ENCODE measurements around the gene PGGHG.

PGGHG gene

DNA sequence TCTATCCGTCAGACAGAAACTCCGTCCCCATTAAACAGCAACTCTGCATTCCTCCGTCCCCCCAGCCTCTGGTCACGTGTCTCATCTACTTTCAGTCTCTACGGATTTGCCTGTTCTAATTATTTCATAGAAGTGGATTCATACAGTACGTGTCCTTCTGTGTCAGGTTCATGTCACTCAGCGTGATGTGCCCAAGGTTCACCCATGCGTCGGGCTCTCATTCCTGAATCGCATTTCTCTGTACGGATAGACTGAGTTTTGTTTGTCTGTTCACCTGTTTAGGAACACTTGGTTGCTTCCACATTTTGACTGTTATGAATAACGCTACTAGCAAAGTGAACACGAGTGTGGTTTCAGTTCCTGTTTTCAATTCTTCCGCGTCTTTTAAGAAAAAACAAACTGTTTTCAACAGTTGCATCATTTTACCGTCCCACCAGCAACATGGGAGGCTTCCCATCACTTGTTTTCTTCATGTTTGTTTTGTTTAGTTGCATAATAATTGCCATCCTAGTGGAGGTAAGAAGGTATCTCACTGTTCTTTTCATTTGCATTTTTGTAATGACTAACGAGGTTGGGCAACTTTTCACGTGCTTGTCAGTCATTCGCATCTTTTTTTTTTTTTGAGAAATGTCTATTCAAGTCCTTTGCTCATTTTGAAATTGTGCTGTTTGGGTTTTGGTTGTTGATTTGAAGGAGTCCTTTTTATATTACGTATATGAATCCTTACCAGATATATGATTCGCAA is 19.6 kb upstream of the PGGHG start:
- Histone ChIP-seq H3K36me3 (ENCODE audit: control insufficient read depth, insufficient read depth, low read length) (no peaks in the 10 kb centered on the region), H3K9ac (ENCODE audit: low read length) (no peak overlapping the region), H3K4me3 (ENCODE audit: low read depth, low read length) (peak overlapping the region; percentile 2; the same call in 1 of the 2 replicates), H3K27ac (ENCODE audit: low read depth, low read length) (no peak overlapping the region), H3K27me3 (ENCODE audit: control insufficient read depth, insufficient read depth, low read length) (no peaks in the 10 kb centered on the region), H3K9me3 (ENCODE audit: control insufficient read depth, insufficient read depth, low read depth, low read length) (peaks cover 9% of the 10 kb centered on the region; the same call in 1 of the 2 replicates), H3K4me1 (ENCODE audit: control insufficient read depth, insufficient read depth, low read length) (peaks cover 11% of the 10 kb centered on the region; the same call in 1 of the 2 replicates)

DNA sequence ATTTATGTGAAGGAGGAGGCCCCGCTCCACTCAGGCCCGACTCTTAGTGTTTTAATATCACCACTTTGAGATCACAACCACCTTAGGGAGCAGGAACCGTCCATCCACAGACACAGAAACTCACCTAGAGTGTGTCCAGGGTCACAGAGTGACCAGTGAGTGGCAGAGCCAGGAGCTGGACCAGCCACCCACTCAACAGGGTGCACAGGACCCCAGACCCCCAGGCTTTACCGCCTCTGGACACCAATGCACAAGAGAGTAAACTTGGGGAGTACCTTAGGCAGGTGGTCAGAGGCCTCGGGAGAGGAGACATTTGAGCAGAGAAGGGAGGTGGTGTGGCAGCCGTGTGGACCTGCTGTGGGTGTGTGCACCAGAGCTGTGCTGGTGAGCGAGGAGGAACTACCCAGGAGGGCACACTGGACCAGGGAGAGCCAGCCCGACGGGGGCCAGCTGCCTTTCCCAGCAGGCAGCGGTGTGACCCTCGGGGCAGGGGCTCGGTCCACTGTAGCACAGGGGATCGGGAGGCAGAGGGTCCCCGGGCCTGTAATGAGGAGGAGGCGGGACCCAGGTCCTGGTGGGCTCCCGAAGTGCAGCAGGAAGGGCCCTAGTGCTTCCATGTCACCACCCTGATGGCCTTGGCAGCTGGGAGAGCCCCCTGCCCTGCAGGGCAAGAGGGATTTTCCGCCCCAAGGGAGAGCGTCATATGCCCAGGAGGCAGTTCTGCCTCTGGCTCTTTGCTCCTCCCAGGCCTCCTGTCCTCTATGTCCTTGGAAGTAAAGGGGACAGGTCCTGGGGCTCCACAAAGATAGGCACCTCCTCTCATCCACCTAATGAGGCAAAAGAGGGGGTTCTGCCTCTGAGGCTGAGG is 18.2 kb upstream of the PGGHG start:
- no peaks in the 10 kb centered on the region for H3K27me3 ChIP-seq (ENCODE audit: control insufficient read depth, insufficient read depth, low read length)
- H3K9ac ChIP-seq (ENCODE audit: low read length): no peak overlapping the region
- H3K9me3 ChIP-seq (ENCODE audit: control insufficient read depth, insufficient read depth, low read depth, low read length): peaks cover 9% of the 10 kb centered on the region; the same call in 1 of the 2 replicates
- H3K27ac ChIP-seq (ENCODE audit: low read depth, low read length): no peak overlapping the region
- H3K4me1 ChIP-seq (ENCODE audit: control insufficient read depth, insufficient read depth, low read length): peaks cover 11% of the 10 kb centered on the region; the same call in 1 of the 2 replicates
- H3K36me3 ChIP-seq (ENCODE audit: control insufficient read depth, insufficient read depth, low read length): no peaks in the 10 kb centered on the region
- H3K4me3 ChIP-seq (ENCODE audit: low read depth, low read length): no peak overlapping the region

DNA sequence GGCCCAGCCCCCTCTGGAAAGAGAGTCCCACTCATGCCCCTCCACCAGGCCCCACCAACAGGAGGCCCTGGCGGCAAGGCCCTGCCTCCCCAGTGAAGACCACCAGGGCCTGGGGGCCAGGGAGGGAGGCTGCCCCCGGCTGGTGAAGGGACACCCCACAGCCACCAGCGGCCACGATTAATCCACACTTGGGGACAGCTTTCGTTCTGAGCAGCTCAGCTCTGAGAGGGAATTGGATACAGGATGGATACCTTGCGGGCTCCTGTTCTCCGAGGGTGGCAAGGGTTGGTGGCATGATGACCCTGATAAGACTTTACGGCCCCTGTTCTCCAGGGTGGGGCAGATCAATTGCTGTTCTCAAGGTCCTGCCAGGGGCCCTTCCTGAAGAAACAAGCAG is 17.6 kb upstream of the PGGHG start:
- H3K36me3 ChIP-seq (ENCODE audit: control insufficient read depth, insufficient read depth, low read length): no peaks in the 10 kb centered on the region
- H3K9ac ChIP-seq (ENCODE audit: low read length): no peak overlapping the region
- no peak overlapping the region for H3K4me3 ChIP-seq (ENCODE audit: low read depth, low read length)
- H3K27ac ChIP-seq (ENCODE audit: low read depth, low read length): no peak overlapping the region
- H3K9me3 ChIP-seq (ENCODE audit: control insufficient read depth, insufficient read depth, low read depth, low read length): peaks cover 5% of the 10 kb centered on the region; the same call in 1 of the 2 replicates
- H3K4me1 ChIP-seq (ENCODE audit: control insufficient read depth, insufficient read depth, low read length): peaks cover 11% of the 10 kb centered on the region; the same call in 1 of the 2 replicates
- no peaks in the 10 kb centered on the region for H3K27me3 ChIP-seq (ENCODE audit: control insufficient read depth, insufficient read depth, low read length)

DNA sequence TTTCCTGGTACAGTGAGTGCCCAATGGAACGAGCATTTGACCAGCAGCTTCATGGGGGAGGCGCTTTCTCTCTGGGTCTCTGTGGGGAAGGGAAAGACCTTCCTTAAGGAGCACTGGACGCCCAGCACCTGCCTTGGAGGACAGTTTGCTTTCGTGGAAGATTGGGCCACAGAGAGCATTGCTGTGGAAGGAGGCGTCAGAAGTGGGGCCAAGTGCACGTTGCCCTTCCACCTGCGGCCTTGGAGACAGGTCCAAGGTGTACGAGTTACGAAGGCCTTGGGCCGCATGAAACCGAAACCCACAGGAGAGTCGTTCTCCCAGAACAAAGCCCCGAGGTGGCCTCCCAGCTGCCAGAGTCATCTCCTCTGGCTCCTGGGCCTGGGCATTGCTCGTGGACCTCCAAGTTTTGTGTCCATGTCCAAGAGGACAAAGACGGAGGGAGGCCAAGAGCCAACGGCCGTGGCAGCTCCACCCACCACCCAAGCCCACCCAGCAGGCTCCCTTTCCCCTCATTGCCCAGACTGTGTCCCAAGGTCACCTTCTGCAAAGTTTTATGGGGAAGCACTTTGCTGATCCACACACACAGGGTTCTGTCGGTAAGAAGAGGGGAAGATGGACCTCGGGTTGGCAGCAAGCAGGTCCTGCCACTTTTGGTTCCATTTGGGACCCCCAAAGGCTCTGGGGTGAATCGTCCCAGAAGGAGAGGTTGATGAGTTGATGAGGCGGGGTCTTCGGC is 16.6 kb upstream of the PGGHG start:
- Histone ChIP-seq H3K4me3 (ENCODE audit: low read depth, low read length) (no peak overlapping the region), H3K36me3 (ENCODE audit: control insufficient read depth, insufficient read depth, low read length) (no peaks in the 10 kb centered on the region), H3K27me3 (ENCODE audit: control insufficient read depth, insufficient read depth, low read length) (no peaks in the 10 kb centered on the region), H3K4me1 (ENCODE audit: control insufficient read depth, insufficient read depth, low read length) (peaks cover 11% of the 10 kb centered on the region; the same call in 1 of the 2 replicates), H3K27ac (ENCODE audit: low read depth, low read length) (no peak overlapping the region), H3K9me3 (ENCODE audit: control insufficient read depth, insufficient read depth, low read depth, low read length) (no peaks in the 10 kb centered on the region), H3K9ac (ENCODE audit: low read length) (no peak overlapping the region)

DNA sequence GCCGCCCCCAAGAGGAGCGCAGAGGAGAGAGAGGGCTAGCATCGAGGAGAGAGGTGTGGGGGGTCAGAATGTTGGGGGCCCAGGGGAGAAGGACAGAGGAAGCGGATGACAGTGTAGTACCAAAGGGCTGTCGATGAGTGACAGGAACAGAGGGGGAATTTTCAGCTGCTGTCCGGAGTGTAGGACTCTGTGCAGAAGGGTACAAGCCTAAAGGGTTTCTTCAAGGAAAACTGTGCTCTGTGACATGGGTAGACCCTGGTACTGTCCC is 16.1 kb upstream of the PGGHG start:
- Histone ChIP-seq H3K27ac (ENCODE audit: low read depth, low read length) (no peak overlapping the region), H3K4me1 (ENCODE audit: control insufficient read depth, insufficient read depth, low read length) (peaks cover 6% of the 10 kb centered on the region; the same call in 1 of the 2 replicates), H3K27me3 (ENCODE audit: control insufficient read depth, insufficient read depth, low read length) (peaks cover 4% of the 10 kb centered on the region), H3K36me3 (ENCODE audit: control insufficient read depth, insufficient read depth, low read length) (no peaks in the 10 kb centered on the region), H3K9me3 (ENCODE audit: control insufficient read depth, insufficient read depth, low read depth, low read length) (no peaks in the 10 kb centered on the region), H3K4me3 (ENCODE audit: low read depth, low read length) (no peak overlapping the region), H3K9ac (ENCODE audit: low read length) (no peak overlapping the region)

DNA sequence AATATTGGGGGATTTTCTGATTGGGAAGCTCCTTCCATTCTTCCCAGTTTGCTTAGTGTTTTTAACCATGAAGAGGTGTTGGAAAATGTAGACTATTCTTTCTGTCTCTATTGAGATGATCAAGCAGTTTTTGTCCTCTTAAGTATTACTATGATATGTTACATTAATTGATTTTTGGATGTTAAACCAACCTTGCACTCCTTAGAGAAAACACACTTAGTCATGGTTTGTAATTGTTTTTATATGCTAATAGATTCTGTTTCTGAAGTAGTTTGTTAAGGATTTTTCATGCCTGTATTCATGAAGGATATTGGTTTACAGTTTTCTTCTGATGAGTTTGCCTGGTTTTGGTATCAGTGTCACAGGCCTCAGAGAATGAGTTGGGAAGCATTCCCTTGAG is 12.7 kb upstream of the PGGHG start:
- Histone ChIP-seq H3K36me3 (ENCODE audit: control insufficient read depth, insufficient read depth, low read length) (no peaks in the 10 kb centered on the region), H3K9me3 (ENCODE audit: control insufficient read depth, insufficient read depth, low read depth, low read length) (no peaks in the 10 kb centered on the region), H3K27ac (ENCODE audit: low read depth, low read length) (no peak overlapping the region), H3K4me3 (ENCODE audit: low read depth, low read length) (no peak overlapping the region), H3K4me1 (ENCODE audit: control insufficient read depth, insufficient read depth, low read length) (no peaks in the 10 kb centered on the region), H3K9ac (ENCODE audit: low read length) (no peak overlapping the region), H3K27me3 (ENCODE audit: control insufficient read depth, insufficient read depth, low read length) (peaks cover 38% of the 10 kb centered on the region)

DNA sequence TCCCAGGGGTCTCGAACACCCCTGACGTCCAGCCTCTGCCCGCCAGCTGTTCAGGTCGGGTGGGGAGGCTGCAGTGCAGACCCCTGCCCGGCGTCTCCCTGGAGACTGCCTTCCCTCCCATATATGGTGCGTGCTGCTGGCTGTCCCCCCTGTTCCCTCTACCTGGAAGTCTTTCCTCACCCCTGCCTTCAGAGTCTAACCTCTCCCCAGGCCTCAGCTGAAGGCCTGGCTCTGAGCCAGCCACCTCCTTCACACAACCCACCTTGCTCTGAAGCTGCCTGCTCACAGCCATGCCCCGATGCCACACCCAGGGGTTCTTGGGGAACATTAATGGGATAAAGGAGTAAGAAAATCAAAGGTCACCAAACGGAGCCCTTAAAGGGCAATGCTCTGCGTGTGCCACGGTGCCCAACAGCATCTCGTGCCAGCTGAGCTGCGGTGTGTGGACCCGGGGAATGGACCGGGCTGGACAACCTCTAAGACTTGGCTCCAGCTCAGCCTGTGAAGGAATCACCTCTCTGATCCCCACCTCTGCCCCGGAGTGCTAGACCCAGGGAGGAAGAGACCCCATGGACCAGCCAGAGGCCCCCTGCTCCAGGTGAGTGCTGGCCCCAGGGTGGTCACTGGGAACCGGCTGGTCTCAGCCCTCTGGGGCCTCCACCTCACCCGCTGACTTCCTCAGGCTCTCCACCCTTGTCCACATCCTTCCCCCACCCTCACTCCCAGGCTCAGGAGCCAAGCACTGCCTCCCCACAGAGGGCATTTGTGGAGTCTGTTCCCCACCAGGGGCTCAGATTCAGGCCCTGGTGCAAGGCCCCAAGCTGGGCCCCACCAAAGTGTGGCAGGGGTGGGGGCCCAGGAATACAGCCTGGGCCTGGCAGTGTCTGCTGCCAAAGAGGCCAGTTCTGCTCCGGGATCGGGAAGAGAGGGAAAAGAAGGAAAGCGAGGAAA is 10.7 kb upstream of the PGGHG start, which contains the start of gene NLRP6:
NLRP6 (plus strand) TSS at position 407 of the 951 bp plus-strand sequence; CDS start at position 570, 163 bp downstream.
- peak within 1 kb of the TSS; percentile 46; the same call in 1 of the 2 replicates for H3K4me3 ChIP-seq (ENCODE audit: low read depth, low read length)
- peaks cover 56% of the 10 kb centered on the region for H3K27me3 ChIP-seq (ENCODE audit: control insufficient read depth, insufficient read depth, low read length)
- H3K27ac ChIP-seq (ENCODE audit: low read depth, low read length): no peak within 1 kb of the TSS
- H3K4me1 ChIP-seq (ENCODE audit: control insufficient read depth, insufficient read depth, low read length): no peaks in the 10 kb centered on the region
- H3K36me3 ChIP-seq (ENCODE audit: control insufficient read depth, insufficient read depth, low read length): no peaks in the 10 kb centered on the region
- H3K9me3 ChIP-seq (ENCODE audit: control insufficient read depth, insufficient read depth, low read depth, low read length): no peaks in the 10 kb centered on the region
- H3K9ac ChIP-seq (ENCODE audit: low read length): no peak within 1 kb of the TSS

DNA sequence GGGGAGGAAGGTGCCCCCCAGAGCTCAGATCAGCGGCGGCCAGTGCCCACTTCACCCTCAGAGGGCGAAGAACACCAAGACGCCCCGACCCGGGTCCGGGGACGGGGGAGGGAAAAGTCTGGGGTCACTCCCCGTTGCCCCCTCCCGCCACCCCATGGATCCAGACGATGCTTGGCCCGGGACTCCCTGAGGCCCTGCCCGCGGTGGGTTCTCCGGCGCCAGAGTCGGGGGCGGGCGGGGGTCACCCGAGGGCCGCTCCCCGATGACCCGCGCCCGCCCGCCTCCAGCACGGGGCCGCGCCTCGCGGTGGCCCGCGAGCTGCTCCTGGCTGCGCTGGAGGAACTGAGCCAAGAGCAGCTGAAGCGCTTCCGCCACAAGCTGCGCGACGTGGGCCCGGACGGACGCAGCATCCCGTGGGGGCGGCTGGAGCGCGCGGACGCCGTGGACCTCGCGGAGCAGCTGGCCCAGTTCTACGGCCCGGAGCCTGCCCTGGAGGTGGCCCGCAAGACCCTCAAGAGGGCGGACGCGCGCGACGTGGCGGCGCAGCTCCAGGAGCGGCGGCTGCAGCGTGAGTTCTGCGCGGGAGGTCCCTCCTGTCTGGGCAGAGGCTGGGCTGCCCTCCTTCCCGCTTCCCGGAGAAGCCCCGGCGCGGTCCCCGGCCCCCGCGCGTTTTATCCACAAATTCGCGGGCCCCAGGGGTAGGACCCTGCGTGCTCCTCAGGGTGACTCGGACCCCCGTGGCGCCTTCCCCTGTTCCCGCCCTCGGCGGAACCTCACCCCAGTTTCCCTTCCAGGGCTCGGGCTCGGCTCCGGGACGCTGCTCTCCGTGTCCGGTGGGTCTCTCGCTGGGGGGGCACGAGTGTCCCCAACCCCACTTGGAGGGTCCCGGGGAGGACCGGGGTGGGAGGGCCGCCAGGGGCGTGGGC is 9.6 kb upstream of the PGGHG start:
- no peak overlapping the region for H3K27ac ChIP-seq (ENCODE audit: low read depth, low read length)
- H3K9ac ChIP-seq (ENCODE audit: low read length): no peak overlapping the region
- H3K4me3 ChIP-seq (ENCODE audit: low read depth, low read length): peak overlapping the region; percentile 46; the same call in 1 of the 2 replicates
- peaks cover 56% of the 10 kb centered on the region for H3K27me3 ChIP-seq (ENCODE audit: control insufficient read depth, insufficient read depth, low read length)
- H3K36me3 ChIP-seq (ENCODE audit: control insufficient read depth, insufficient read depth, low read length): no peaks in the 10 kb centered on the region
- peaks cover 5% of the 10 kb centered on the region for H3K4me1 ChIP-seq (ENCODE audit: control insufficient read depth, insufficient read depth, low read length)
- no peaks in the 10 kb centered on the region for H3K9me3 ChIP-seq (ENCODE audit: control insufficient read depth, insufficient read depth, low read depth, low read length)

DNA sequence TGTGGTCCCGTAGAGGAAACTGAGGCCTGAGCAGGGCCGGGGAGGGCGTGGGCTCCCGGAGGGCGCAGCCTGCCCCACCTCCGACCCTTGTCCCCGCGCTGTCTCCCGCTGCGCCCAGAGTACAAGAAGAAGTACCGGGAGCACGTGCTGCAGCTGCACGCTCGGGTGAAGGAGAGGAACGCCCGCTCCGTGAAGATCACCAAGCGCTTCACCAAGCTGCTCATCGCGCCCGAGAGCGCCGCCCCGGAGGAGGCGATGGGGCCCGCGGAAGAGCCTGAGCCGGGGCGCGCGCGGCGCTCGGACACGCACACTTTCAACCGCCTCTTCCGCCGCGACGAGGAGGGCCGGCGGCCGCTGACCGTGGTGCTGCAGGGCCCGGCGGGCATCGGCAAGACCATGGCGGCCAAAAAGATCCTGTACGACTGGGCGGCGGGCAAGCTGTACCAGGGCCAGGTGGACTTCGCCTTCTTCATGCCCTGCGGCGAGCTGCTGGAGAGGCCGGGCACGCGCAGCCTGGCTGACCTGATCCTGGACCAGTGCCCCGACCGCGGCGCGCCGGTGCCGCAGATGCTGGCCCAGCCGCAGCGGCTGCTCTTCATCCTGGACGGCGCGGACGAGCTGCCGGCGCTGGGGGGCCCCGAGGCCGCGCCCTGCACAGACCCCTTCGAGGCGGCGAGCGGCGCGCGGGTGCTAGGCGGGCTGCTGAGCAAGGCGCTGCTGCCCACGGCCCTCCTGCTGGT is 8.8 kb upstream of the PGGHG start:
- peaks cover 56% of the 10 kb centered on the region for H3K27me3 ChIP-seq (ENCODE audit: control insufficient read depth, insufficient read depth, low read length)
- no peak overlapping the region for H3K9ac ChIP-seq (ENCODE audit: low read length)
- no peaks in the 10 kb centered on the region for H3K36me3 ChIP-seq (ENCODE audit: control insufficient read depth, insufficient read depth, low read length)
- peak overlapping the region; percentile 46; the same call in 1 of the 2 replicates for H3K4me3 ChIP-seq (ENCODE audit: low read depth, low read length)
- no peaks in the 10 kb centered on the region for H3K9me3 ChIP-seq (ENCODE audit: control insufficient read depth, insufficient read depth, low read depth, low read length)
- no peak overlapping the region for H3K27ac ChIP-seq (ENCODE audit: low read depth, low read length)
- H3K4me1 ChIP-seq (ENCODE audit: control insufficient read depth, insufficient read depth, low read length): peaks cover 7% of the 10 kb centered on the region

Data from HUES6 (cell line).